ENCODE data around the gene ADAMTS6.

ADAMTS6 gene

GRCh38 chr5:65152131-65152530 is 329.6 kb downstream of the ADAMTS6 start:
- DNase-seq (ENCODE audit: low read depth in 1 of 2, low spot score in 1 of 2): no peak

- DNase-seq (ENCODE audit: low read depth in 1 of 2, low spot score in 1 of 2): no peak
These were observed 330.1 kb downstream of the ADAMTS6 start for GRCh38 chr5:65151614-65152013.

GRCh38 chr5:65150599-65151304 is 331.0 kb downstream of the ADAMTS6 start:
- DNase-seq (ENCODE audit: low read depth in 1 of 2, low spot score in 1 of 2): no peak

- DNase-seq (ENCODE audit: low read depth in 1 of 2, low spot score in 1 of 2): no peak
These were observed 331.9 kb downstream of the ADAMTS6 start for GRCh38 chr5:65149827-65150226.

GRCh38 chr5:65144136-65144871 is 337.4 kb downstream of the ADAMTS6 start:
- no peak for DNase-seq (ENCODE audit: low read depth in 1 of 2, low spot score in 1 of 2)

GRCh38 chr5:65142511-65143011 is 339.2 kb downstream of the ADAMTS6 start:
- DNase-seq (ENCODE audit: low read depth in 1 of 2, low spot score in 1 of 2): no peak

- DNase-seq (ENCODE audit: low read depth in 1 of 2, low spot score in 1 of 2): no peak
These were observed 339.7 kb downstream of the ADAMTS6 start for GRCh38 chr5:65142016-65142415.

GRCh38 chr5:65141493-65141892 is 340.2 kb downstream of the ADAMTS6 start:
- no peak for DNase-seq (ENCODE audit: low read depth in 1 of 2, low spot score in 1 of 2)

GRCh38 chr5:65137631-65138030 is 344.1 kb downstream of the ADAMTS6 start:
- no peak for DNase-seq (ENCODE audit: low read depth in 1 of 2, low spot score in 1 of 2)

- DNase-seq (ENCODE audit: low read depth in 1 of 2, low spot score in 1 of 2): no peak
These were observed 348.1 kb downstream of the ADAMTS6 start for GRCh38 chr5:65133477-65134110.

- no peak for DNase-seq (ENCODE audit: low read depth in 1 of 2, low spot score in 1 of 2)
These were observed 349.3 kb downstream of the ADAMTS6 start for GRCh38 chr5:65132386-65132785.

GRCh38 chr5:65128226-65128625 is 353.5 kb downstream of the ADAMTS6 start:
- no peak for DNase-seq (ENCODE audit: low read depth in 1 of 2, low spot score in 1 of 2)

- DNase-seq (ENCODE audit: low read depth in 1 of 2, low spot score in 1 of 2): no peak
These were observed 354.4 kb downstream of the ADAMTS6 start for GRCh38 chr5:65127161-65127901.

GRCh38 chr5:65126542-65127069 is 355.1 kb downstream of the ADAMTS6 start:
- DNase-seq (ENCODE audit: low read depth in 1 of 2, low spot score in 1 of 2): no peak

GRCh38 chr5:65125591-65126541 is 355.9 kb downstream of the ADAMTS6 start:
- no peak for DNase-seq (ENCODE audit: low read depth in 1 of 2, low spot score in 1 of 2)

GRCh38 chr5:65121880-65122436 is 359.8 kb downstream of the ADAMTS6 start:
- DNase-seq (ENCODE audit: low read depth in 1 of 2, low spot score in 1 of 2): no peak

GRCh38 chr5:65120371-65120967 is 361.3 kb downstream of the ADAMTS6 start:
- no peak for DNase-seq (ENCODE audit: low read depth in 1 of 2, low spot score in 1 of 2)

GRCh38 chr5:65117525-65117924 is 364.2 kb downstream of the ADAMTS6 start:
- no peak for DNase-seq (ENCODE audit: low read depth in 1 of 2, low spot score in 1 of 2)

- DNase-seq (ENCODE audit: low read depth in 1 of 2, low spot score in 1 of 2): no peak
These were observed 367.9 kb downstream of the ADAMTS6 start for GRCh38 chr5:65113771-65114170.
